GM12878 (cell line): ENCODE data around the gene TEFM.

Experiments
- CREB1 ChIP-seq: IDR thresholded peaks from 2 replicates; pipeline ENCODE4 v1.6.1; 2012; ENCODE audit warnings: low read depth, mild to moderate bottlenecking, inconsistent platforms
- GABPA ChIP-seq: IDR thresholded peaks from 2 replicates; pipeline ENCODE4 v1.6.1; 2014; ENCODE audit warnings: antibody characterized with exemption, low read depth, mild to moderate bottlenecking, inconsistent platforms
- PAX5 ChIP-seq: IDR thresholded peaks from 2 replicates; pipeline ENCODE4 v1.6.1; 2011; ENCODE audit warnings: low read depth, low read length, borderline replicate concordance
- TAF1 ChIP-seq: IDR thresholded peaks from 2 replicates; pipeline ENCODE4 v1.6.1; 2011; ENCODE audit warnings: mild to moderate bottlenecking, low read depth, low read length, borderline replicate concordance
- YY1 ChIP-seq: IDR thresholded peaks from 2 replicates; pipeline ENCODE4 v1.6.1; 2011; ENCODE audit warnings: low read depth, mild to moderate bottlenecking, low read length

- TF ChIP-seq TAF1 = no peak
- TF ChIP-seq PAX5 = no peak
- TF ChIP-seq CREB1 = no peak
- TF ChIP-seq GABPA = no peak
- TF ChIP-seq YY1 = no peak
Observed at GRCh38 chr17:30950189-30950588, 44.2 kb upstream of the TEFM start.
